Liver (tissue), 9 donors: ENCODE results near the gene CELF5. TPM values are rescaled to one million over a fixed set of nuclear protein-coding genes. Genes with fewer than 3 reads are reported as not detected.

Source experiments
- DNase-seq: peaks from one replicate; pipeline ENCODE4 v3.0.0-alpha.2; 2017; ENCODE audit warnings: low spot score
- H3K27ac ChIP-seq, 2 donors: one replicate each; pipeline ENCODE4 v1.7.0; 2013; ENCODE audit warnings: inconsistent platforms in 2 of 2, low read length in 2 of 2, control low read depth in 1 of 2, low read depth in 1 of 2, mild to moderate bottlenecking in 1 of 2
- H3K27me3 ChIP-seq, 4 donors: one replicate each; pipeline versions ENCODE4 v1.6.1 to v1.7.0; 2013; ENCODE audit warnings: low read length in 3 of 4, inconsistent platforms in 1 of 4, mild to moderate bottlenecking in 1 of 4, moderate library complexity in 1 of 4; ENCODE audit not compliant: control insufficient read depth in 4 of 4, insufficient read depth in 4 of 4
- H3K36me3 ChIP-seq, 4 donors: one replicate each; pipeline versions ENCODE4 v1.6.1 to v1.7.0; 2013; ENCODE audit warnings: low read length in 3 of 4, mild to moderate bottlenecking in 3 of 4, low read depth in 1 of 4, moderate library complexity in 1 of 4; ENCODE audit not compliant: control insufficient read depth in 4 of 4, insufficient read depth in 3 of 4
- H3K4me1 ChIP-seq, 4 donors: one replicate each; pipeline versions ENCODE4 v1.6.1 to v1.7.0; 2013; ENCODE audit warnings: low read length in 3 of 4, mild to moderate bottlenecking in 3 of 4, moderate library complexity in 1 of 4; ENCODE audit not compliant: control insufficient read depth in 4 of 4, insufficient read depth in 4 of 4
- H3K4me3 ChIP-seq, 3 donors: one replicate each; pipeline versions ENCODE4 v1.6.1 to v1.7.0; 2013; ENCODE audit warnings: low read length in 3 of 3, control low read depth in 1 of 3, low read depth in 1 of 3, mild to moderate bottlenecking in 1 of 3
- H3K9ac ChIP-seq, 2 donors: one replicate each; pipeline ENCODE4 v1.7.0; 2013; ENCODE audit warnings: low read length in 2 of 2, mild to moderate bottlenecking in 2 of 2, moderate library complexity in 2 of 2, control low read depth in 1 of 2, low read depth in 1 of 2
- H3K9me3 ChIP-seq, 4 donors: one replicate each; pipeline versions ENCODE4 v1.6.1 to v1.7.0; 2013; ENCODE audit warnings: low read length in 3 of 4; ENCODE audit not compliant: control insufficient read depth in 4 of 4
- ATF3 ChIP-seq: IDR thresholded peaks from 2 replicates; pipeline ENCODE4 v1.6.1; 2016; ENCODE audit warnings: antibody characterized with exemption
- CTCF ChIP-seq: fragments of 150-350 bp; IDR thresholded peaks from 2 replicates; pipeline ENCODE4 v1.5.1; 2017; ENCODE audit warnings: improper control_type of control experiment, low read depth, low read length; ENCODE audit not compliant: missing input control
- EGR1 ChIP-seq, 2 donors: IDR thresholded peaks; 2 replicates each; pipeline ENCODE4 v1.6.1; 2016 to 2018; ENCODE audit warnings: antibody characterized with exemption in 2 of 2, low read depth in 2 of 2
- FOXA1 ChIP-seq: IDR thresholded peaks from 2 replicates; pipeline ENCODE4 v1.6.1; 2016; ENCODE audit warnings: antibody characterized with exemption
- FOXA2 ChIP-seq: IDR thresholded peaks from 2 replicates; pipeline ENCODE4 v1.6.1; 2016; ENCODE audit warnings: antibody characterized with exemption
- GABPA ChIP-seq, 2 donors: IDR thresholded peaks in 1 of 2; conservative IDR thresholded peaks in 1 of 2; 2 replicates each; pipeline ENCODE4 v1.6.1; 2016; ENCODE audit warnings: antibody characterized with exemption in 2 of 2, mild to moderate bottlenecking in 1 of 2, moderate library complexity in 1 of 2
- HNF4A ChIP-seq, 2 donors: conservative IDR thresholded peaks; 2 replicates each; pipeline ENCODE4 v1.6.1; 2016; ENCODE audit warnings: antibody characterized with exemption in 2 of 2, mild to moderate bottlenecking in 2 of 2
- HNF4G ChIP-seq: IDR thresholded peaks from 2 replicates; pipeline ENCODE4 v1.6.1; 2016; ENCODE audit warnings: antibody characterized with exemption
- JUND ChIP-seq, 2 donors: IDR thresholded peaks; 2 replicates each; pipeline ENCODE4 v1.6.1; 2016; ENCODE audit warnings: antibody characterized with exemption in 2 of 2
- MAX ChIP-seq: IDR thresholded peaks from 2 replicates; pipeline ENCODE4 v1.6.1; 2016; ENCODE audit warnings: antibody characterized with exemption
- RAD21 ChIP-seq, 2 donors: IDR thresholded peaks; 2 replicates each; pipeline ENCODE4 v1.6.1; 2016; ENCODE audit warnings: antibody characterized with exemption in 2 of 2, mild to moderate bottlenecking in 2 of 2
- REST ChIP-seq: IDR thresholded peaks from 2 replicates; pipeline ENCODE4 v1.6.1; 2016; ENCODE audit warnings: antibody characterized with exemption, mild to moderate bottlenecking
- RXRA ChIP-seq, 2 donors: IDR thresholded peaks; 2 replicates each; pipeline ENCODE4 v1.6.1; 2017 to 2018; ENCODE audit warnings: antibody characterized with exemption in 2 of 2, mild to moderate bottlenecking in 1 of 2
- SP1 ChIP-seq: IDR thresholded peaks from 2 replicates; pipeline ENCODE4 v1.6.1; 2018; ENCODE audit warnings: antibody characterized with exemption, mild to moderate bottlenecking
- TAF1 ChIP-seq: conservative IDR thresholded peaks from 2 replicates; pipeline ENCODE4 v1.6.1; 2016; ENCODE audit warnings: antibody characterized with exemption, mild to moderate bottlenecking
- YY1 ChIP-seq: IDR thresholded peaks from 2 replicates; pipeline ENCODE4 v1.6.1; 2016; ENCODE audit warnings: antibody characterized with exemption, mild to moderate bottlenecking
- ZBTB33 ChIP-seq: IDR thresholded peaks from 2 replicates; pipeline ENCODE4 v1.6.1; 2016; ENCODE audit warnings: antibody characterized with exemption
- WGBS: extraction: QIAGEN DNeasy Blood & Tissue Kit; methylation state at CpG from one replicate; pipeline ENCODE4 v1.1.7; 2013; 5-methylcytosine and 5-hydroxymethylcytosine counted together
- polyA plus RNA-seq, 2 donors: library from polyadenylated mRNA; stranded (reverse) in 1 of 2; unstranded in 1 of 2; fragments of 200-250 nt in 1 of 2; fragments of >200 nt in 1 of 2; fragmentation: Nextera tagmentation in 1 of 2; extraction: Ambion mirVana in 1 of 2; gene quantifications; one replicate each; pipeline versions ENCODE4 v1.2.1 to v1.2.3, GENCODE V29; 2013 to 2015
- total RNA-seq, 2 donors: library from RNA; depleted of rRNA; stranded (reverse); fragments of >200 nt; gene quantifications; one replicate each; pipeline ENCODE4 v1.2.3, GENCODE V29; 2014
- donor health status: healthy.
- donor health status: healthy.
- donor health status: healthy.
- donor health status: healthy.
- donor health status: healthy.

Gene CELF5
- total and polyA plus RNA-seq, 4 donors: 0.06 to 0.50 (median 0.26) TPM

- 75% methylated on average over 13 of the region's 13 CpGs for whole genome bisulfite sequencing
- TF ChIP-seq ATF3: no peak
- TF ChIP-seq FOXA2: no peak
- no peak for TF ChIP-seq HNF4A (conservative IDR thresholded peaks at IDR 0.05)
- no peak for TF ChIP-seq MAX
- TF ChIP-seq FOXA1: no peak
- no peak for TF ChIP-seq CTCF
- no peak for TF ChIP-seq JUND (IDR thresholded peaks at IDR 0.05)
- TF ChIP-seq RAD21 (IDR thresholded peaks at IDR 0.05): no peak
- no peak for TF ChIP-seq EGR1 (IDR thresholded peaks at IDR 0.05; ENCODE audit: low read depth in 2 of 2)
- TF ChIP-seq REST: no peak
- no peak for TF ChIP-seq HNF4G
- no peak for TF ChIP-seq YY1
- TF ChIP-seq ZBTB33: no peak
- TF ChIP-seq GABPA (IDR thresholded peaks at IDR 0.05 in 1 of 2, conservative IDR thresholded peaks at IDR 0.05 in 1 of 2): no peak
- TF ChIP-seq TAF1: no peak
- TF ChIP-seq SP1: no peak
- no peak for TF ChIP-seq RXRA (IDR thresholded peaks at IDR 0.05)
- Histone ChIP-seq H3K9me3 (no peaks in the 10 kb centered on the region), H3K36me3 (peaks cover 0 to 2% (median 0%) of the 10 kb centered on the region in 4 donors), H3K4me3 (no peak overlapping the region), H3K9ac (no peak overlapping the region), H3K4me1 (peaks cover 8 to 28% (median 21%) of the 10 kb centered on the region in 4 donors), H3K27ac (no peak overlapping the region), H3K27me3 (no peaks in the 10 kb centered on the region)
- DNase-seq: peak; percentile 59
These were observed 40.5 kb upstream of the CELF5 start for GRCh38 chr19:3183721-3184641.
